Gastroesophageal sphincter (tissue), 3 donors: ENCODE measurements around the gene ANKS1A.

Experiments used
- CTCF ChIP-seq, 4 experiments: fragments of 200-600 bp in 2 of 4; fragments of 450-650 bp in 2 of 4; sonication (generic) in 1 of 4; IDR thresholded peaks; one replicate each; pipeline ENCODE4 v1.5.1; 2017 to 2019; ENCODE audit warnings: antibody characterized with exemption in 4 of 4, mild to moderate bottlenecking in 2 of 4, moderate library complexity in 2 of 4
- EP300 ChIP-seq: sonication (generic); formaldehyde crosslinking; IDR thresholded peaks from one replicate; pipeline ENCODE4 v1.6.1; 2017; ENCODE audit warnings: antibody characterized with exemption, mild to moderate bottlenecking
- POLR2A ChIP-seq, 2 donors: fragments of 450-650 bp; IDR thresholded peaks; one replicate each; pipeline ENCODE4 v1.6.1; 2017; ENCODE audit warnings: antibody characterized with exemption in 2 of 2, mild to moderate bottlenecking in 2 of 2, moderate library complexity in 1 of 2
- POLR2AphosphoS5 ChIP-seq: sonication (generic); formaldehyde crosslinking; IDR thresholded peaks from one replicate; pipeline ENCODE4 v1.6.1; 2017; ENCODE audit warnings: antibody characterized with exemption

- no peak for TF ChIP-seq CTCF (IDR thresholded peaks at IDR 0.05)
- TF ChIP-seq POLR2AphosphoS5, result no peak
- TF ChIP-seq POLR2A (IDR thresholded peaks at IDR 0.05), result no peak
- no peak for TF ChIP-seq EP300
Observed at GRCh38 chr6:34941421-34941820, 52.4 kb downstream of the ANKS1A start.
